Tibial artery (tissue), 4 donors: Measurements from ENCODE around the gene FAM227B.
"Not testable (repeated sequence)": the region's sequence is repeated elsewhere in the genome, so short reads cannot be mapped to it uniquely, and the experiment has no call there.

Experiments used
- DNase-seq, 2 donors: peaks; one replicate each; pipeline ENCODE4 v3.0.0-alpha.2; 2019
- H3K27ac ChIP-seq, 2 donors: fragments of 200-600 bp; sonication (generic) in 1 of 2; 1 replicate in 1 of 2; 2 replicates in 1 of 2; pipeline ENCODE4 v1.5.1; 2018 to 2019; ENCODE audit warnings: mild to moderate bottlenecking in 1 of 2
- H3K27me3 ChIP-seq, 2 donors: fragments of 200-600 bp; sonication (generic) in 1 of 2; one replicate each; pipeline versions ENCODE4 v1.5.1 to v1.6.0; 2016 to 2019
- H3K36me3 ChIP-seq, 3 donors: fragments of 200-600 bp; sonication (generic) in 2 of 3; one replicate each; pipeline ENCODE4 v1.5.1; 2016 to 2019; ENCODE audit warnings: mild to moderate bottlenecking in 2 of 3
- H3K4me1 ChIP-seq, 4 donors: fragments of 200-600 bp; sonication (generic) in 2 of 4; 1 replicate in 3 of 4; 2 replicates in 1 of 4; pipeline ENCODE4 v1.5.1; 2016 to 2019
- H3K4me3 ChIP-seq, 2 donors: fragments of 200-600 bp; sonication (generic) in 1 of 2; 1 replicate in 1 of 2; 2 replicates in 1 of 2; pipeline ENCODE4 v1.5.1; 2018 to 2019; ENCODE audit warnings: mild to moderate bottlenecking in 2 of 2
- H3K9me3 ChIP-seq, 3 donors: fragments of 200-600 bp; sonication (generic) in 1 of 3; one replicate each; pipeline ENCODE4 v1.5.1; 2016 to 2019
- intact Hi-C: fragments of 100-400 bp; cut with DNase I; formaldehyde crosslinking; loops from one replicate; pipeline ENCODE4 v1.15.0; 2023; ENCODE audit warnings: low total_unique reads
- TF ChIP-seq, protein P1 (sequence below), 2 experiments: fragments of 200-600 bp in 1 of 2; fragments of 450-650 bp in 1 of 2; IDR thresholded peaks; one replicate each; pipeline ENCODE4 v1.5.1; 2017 to 2019; ENCODE audit warnings: antibody characterized with exemption in 2 of 2, mild to moderate bottlenecking in 1 of 2, moderate library complexity in 1 of 2

Gene FAM227B

DNA sequence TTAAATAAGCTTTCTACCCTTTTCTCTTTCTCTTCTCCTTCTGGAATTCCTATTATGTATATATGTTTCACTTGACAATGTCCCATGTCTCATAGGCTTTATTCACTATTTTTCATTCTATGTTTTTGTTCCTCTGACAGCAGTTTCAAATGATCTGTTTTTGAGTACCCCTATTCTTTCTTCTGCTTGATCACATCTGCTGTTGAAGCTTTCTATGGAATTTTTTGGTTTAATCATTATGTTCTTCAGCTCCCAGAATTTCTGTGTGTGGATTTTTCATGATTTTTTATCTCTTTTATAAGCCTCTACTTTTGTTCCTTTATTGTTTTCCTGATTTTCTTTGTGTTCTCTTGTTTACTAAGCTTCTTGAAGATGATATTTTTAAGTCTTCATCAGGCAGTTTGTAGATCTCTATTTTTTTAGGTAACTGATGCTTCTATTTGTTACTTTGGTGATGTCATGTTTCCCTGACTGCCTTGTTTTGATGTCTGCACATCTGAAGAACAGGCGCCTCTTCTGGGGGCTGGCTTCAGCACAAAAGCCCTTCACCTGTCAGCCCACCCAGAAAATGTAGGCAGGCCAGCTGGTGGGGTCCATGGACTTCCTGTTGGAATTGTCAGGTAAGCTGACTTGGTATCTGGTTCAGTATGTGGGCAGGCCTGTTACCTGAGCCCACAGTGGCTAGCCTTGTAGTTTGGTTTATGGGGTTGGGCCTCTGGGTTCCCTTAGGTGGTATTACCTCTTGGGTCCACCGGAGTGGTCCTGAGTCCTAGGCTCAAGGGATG lies 15.8 kb downstream of the FAM227B start:
- TF ChIP-seq, protein P1, sequence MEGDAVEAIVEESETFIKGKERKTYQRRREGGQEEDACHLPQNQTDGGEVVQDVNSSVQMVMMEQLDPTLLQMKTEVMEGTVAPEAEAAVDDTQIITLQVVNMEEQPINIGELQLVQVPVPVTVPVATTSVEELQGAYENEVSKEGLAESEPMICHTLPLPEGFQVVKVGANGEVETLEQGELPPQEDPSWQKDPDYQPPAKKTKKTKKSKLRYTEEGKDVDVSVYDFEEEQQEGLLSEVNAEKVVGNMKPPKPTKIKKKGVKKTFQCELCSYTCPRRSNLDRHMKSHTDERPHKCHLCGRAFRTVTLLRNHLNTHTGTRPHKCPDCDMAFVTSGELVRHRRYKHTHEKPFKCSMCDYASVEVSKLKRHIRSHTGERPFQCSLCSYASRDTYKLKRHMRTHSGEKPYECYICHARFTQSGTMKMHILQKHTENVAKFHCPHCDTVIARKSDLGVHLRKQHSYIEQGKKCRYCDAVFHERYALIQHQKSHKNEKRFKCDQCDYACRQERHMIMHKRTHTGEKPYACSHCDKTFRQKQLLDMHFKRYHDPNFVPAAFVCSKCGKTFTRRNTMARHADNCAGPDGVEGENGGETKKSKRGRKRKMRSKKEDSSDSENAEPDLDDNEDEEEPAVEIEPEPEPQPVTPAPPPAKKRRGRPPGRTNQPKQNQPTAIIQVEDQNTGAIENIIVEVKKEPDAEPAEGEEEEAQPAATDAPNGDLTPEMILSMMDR (IDR thresholded peaks at IDR 0.05), result no peak
- no peaks in the 10 kb centered on the region for H3K4me1 ChIP-seq
- no peak for DNase-seq
- peaks cover 11 to 23% (median 20%) of the 10 kb centered on the region in 3 donors for H3K36me3 ChIP-seq
- intact Hi-C loops, result no loop called here
- H3K27me3 ChIP-seq, result no peaks in the 10 kb centered on the region
- no peak overlapping the region for H3K27ac ChIP-seq
- H3K9me3 ChIP-seq, result peaks cover 0 to 28% (median 8%) of the 10 kb centered on the region in 3 donors
- no peak overlapping the region for H3K4me3 ChIP-seq

DNA sequence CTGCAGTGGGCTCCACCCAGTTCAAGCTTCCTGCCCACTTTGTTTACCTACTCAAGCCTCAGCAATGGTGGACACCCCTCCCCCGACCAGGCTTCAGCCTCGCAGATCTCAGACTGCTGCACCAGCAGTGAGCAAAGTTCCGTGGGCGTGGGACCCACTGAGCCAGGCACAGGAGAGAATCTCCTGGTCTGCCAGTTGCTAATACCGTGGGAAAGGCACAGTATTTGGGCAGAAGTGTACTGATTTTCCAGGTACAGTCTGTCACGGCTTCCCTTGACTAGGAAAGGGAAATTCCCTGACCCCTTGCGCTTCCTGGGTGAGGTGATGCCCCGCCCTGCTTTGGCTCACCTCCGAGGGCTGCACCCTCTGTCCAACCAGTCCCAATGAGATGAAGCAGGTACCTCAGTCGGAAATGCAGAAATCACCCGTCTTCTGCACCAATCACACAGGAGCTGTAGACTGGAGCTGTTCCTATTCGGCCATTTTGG lies 27.7 kb downstream of the FAM227B start:
- H3K27ac ChIP-seq, DNase-seq, H3K27me3 ChIP-seq, H3K9me3 ChIP-seq, intact Hi-C loops, H3K4me3 ChIP-seq, H3K4me1 ChIP-seq, H3K36me3 ChIP-seq: not testable (repeated sequence)

DNA sequence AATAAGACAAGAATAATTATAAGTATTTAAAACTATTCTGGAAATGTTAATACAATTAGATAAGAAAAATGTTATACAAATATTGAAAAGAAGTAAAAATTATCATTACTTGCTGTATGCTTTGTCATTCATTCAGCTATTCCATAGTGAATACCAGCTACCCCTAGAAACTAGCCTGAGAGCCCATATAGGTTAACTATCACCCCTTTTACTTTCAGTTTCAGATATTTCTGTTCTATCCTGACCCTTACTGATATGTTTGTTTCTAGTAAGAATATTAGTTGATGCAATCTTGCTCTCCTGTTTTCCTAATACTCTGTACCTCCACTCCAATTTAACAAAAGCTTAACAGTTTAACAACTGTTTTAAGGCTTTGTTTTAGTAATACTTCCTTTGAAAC lies 31.6 kb downstream of the FAM227B start:
- no peak for DNase-seq
- TF ChIP-seq, protein P1 (IDR thresholded peaks at IDR 0.05), result no peak
- Histone ChIP-seq H3K27ac (no peak overlapping the region), H3K27me3 (no peaks in the 10 kb centered on the region), H3K9me3 (peaks cover 0 to 8% (median 5%) of the 10 kb centered on the region in 3 donors), H3K36me3 (peaks cover 0 to 6% (median 0%) of the 10 kb centered on the region in 3 donors), H3K4me3 (no peak overlapping the region), H3K4me1 (no peaks in the 10 kb centered on the region)
- intact Hi-C loops, result no loop called here

DNA sequence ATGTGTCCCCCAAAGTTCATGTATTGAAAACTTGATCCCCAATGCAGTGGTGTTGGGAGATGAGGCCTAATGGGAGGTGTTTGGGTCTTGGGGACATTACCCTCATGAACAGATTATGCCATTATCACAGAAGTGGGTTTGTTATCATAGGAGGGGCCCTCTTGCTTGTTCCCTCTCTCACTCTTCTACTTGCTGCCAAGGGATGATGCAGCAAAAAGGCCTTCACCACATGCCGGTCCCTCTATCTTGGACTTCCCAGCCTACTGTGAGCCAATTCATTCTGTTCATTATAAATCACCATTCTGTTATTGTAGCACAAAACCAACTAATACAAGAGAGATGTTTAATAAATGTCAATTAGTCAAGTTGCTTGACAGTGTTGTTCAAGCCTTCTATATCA lies 47.2 kb downstream of the FAM227B start:
- peaks cover 0 to 6% (median 4%) of the 10 kb centered on the region in 3 donors for H3K9me3 ChIP-seq
- DNase-seq, result no peak
- no peaks in the 10 kb centered on the region for H3K27me3 ChIP-seq
- H3K36me3 ChIP-seq, result peaks cover 4 to 14% (median 11%) of the 10 kb centered on the region in 3 donors
- H3K4me3 ChIP-seq, result no peak overlapping the region
- intact Hi-C loops, result no loop called here
- H3K27ac ChIP-seq, result no peak overlapping the region
- no peaks in the 10 kb centered on the region for H3K4me1 ChIP-seq
- TF ChIP-seq, protein P1 (IDR thresholded peaks at IDR 0.05), result no peak

DNA sequence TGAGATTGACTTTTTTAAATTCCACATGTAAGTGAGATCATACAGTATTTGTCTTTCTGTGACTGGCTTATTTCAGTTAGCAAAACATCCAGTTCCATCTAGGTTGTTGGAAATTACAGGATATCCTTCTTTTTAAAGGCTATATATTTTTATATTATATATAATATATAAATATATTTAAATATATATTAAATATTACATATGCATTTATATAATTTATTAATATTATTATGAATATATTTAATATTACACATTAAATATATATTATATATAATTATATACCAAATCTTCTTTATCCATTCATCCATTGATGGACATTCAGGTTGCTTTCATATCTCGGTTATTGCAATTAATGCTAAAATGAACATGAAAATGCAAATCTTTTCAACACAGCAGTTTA lies 49.9 kb downstream of the FAM227B start:
- no peak for DNase-seq
- H3K27me3 ChIP-seq, result no peaks in the 10 kb centered on the region
- H3K9me3 ChIP-seq, result peaks cover 0 to 6% (median 4%) of the 10 kb centered on the region in 3 donors
- no peaks in the 10 kb centered on the region for H3K4me1 ChIP-seq
- TF ChIP-seq, protein P1 (IDR thresholded peaks at IDR 0.05), result no peak
- no peak overlapping the region for H3K4me3 ChIP-seq
- intact Hi-C loops, result no loop called here
- peaks cover 4 to 14% (median 6%) of the 10 kb centered on the region in 3 donors for H3K36me3 ChIP-seq
- no peak overlapping the region for H3K27ac ChIP-seq

DNA sequence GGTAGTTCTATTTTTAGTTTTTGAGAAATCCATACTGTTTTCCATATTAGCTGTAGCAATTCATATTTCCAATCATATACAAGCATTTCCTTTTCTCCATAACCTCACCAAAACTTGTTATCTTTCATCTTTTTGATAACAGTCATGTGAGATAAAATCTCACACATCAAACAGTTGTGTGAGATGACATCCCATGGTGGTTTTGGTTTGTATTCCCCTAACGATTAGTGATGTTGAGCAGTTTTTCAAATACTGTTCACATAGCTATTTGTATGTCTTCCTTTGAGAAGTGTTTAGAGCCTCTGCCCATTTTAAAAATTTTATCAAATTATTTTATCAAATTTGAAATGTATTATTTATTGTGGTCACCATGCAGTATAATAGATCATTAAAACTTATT lies 50.4 kb downstream of the FAM227B start:
- Histone ChIP-seq H3K27me3 (no peaks in the 10 kb centered on the region), H3K27ac (no peak overlapping the region), H3K36me3 (peaks cover 4 to 14% (median 6%) of the 10 kb centered on the region in 3 donors), H3K9me3 (peaks cover 0 to 6% (median 4%) of the 10 kb centered on the region in 3 donors), H3K4me3 (no peak overlapping the region), H3K4me1 (no peaks in the 10 kb centered on the region)
- TF ChIP-seq, protein P1 (IDR thresholded peaks at IDR 0.05), result no peak
- DNase-seq, result no peak
- intact Hi-C loops, result no loop called here
